HEK293 (cell line): ENCODE measurements around the gene PCLAF.

ENCODE experiments used
- CTCF ChIA-PET: fragments of 350-600 bp; formaldehyde crosslinking; extraction: SDS; loops from one replicate; lab custom pipeline; 2021; ENCODE audit warnings: antibody characterized with exemption; lab: Yijun Ruan, JAX
- POLR2A ChIA-PET: fragments of 300-600 bp; formaldehyde crosslinking; extraction: SDS; loops from one replicate; lab custom pipeline; 2020; ENCODE audit warnings: antibody characterized with exemption, inconsistent platforms; lab: Yijun Ruan, JAX
- H3K27ac ChIP-seq: fragments of 200-500 bp; sonication (Bioruptor generic); 2 replicates; pipeline ENCODE4 v1.5.1; 2014; ENCODE audit warnings: low read depth, low read length, control low read depth, inconsistent platforms; ENCODE audit errors: extremely low read depth
- H3K36me3 ChIP-seq, 2 experiments: fragments of 200-500 bp in 1 of 2; sonication (Bioruptor generic) in 1 of 2; 1 replicate in 1 of 2; 2 replicates in 1 of 2; pipeline ENCODE4 v1.5.1; 2014 to 2017; ENCODE audit warnings: inconsistent platforms in 2 of 2, low read length in 2 of 2; ENCODE audit not compliant: control insufficient read depth in 2 of 2, insufficient read depth in 1 of 2
- H3K4me1 ChIP-seq: fragments of 200-500 bp; sonication (Bioruptor generic); 2 replicates; pipeline ENCODE4 v1.5.1; 2014; ENCODE audit warnings: mild to moderate bottlenecking, low read length, inconsistent platforms; ENCODE audit not compliant: control insufficient read depth, insufficient read depth
- H3K4me3 ChIP-seq: 2 replicates; pipeline ENCODE4 v1.5.1; 2011; ENCODE audit warnings: low read depth, mild to moderate bottlenecking, control low read depth, low read length, moderate library complexity
- H3K9me3 ChIP-seq: fragments of 200-500 bp; sonication (Bioruptor generic); 2 replicates; pipeline ENCODE4 v1.5.1; 2014; ENCODE audit warnings: low read depth, low read length, inconsistent platforms; ENCODE audit not compliant: control insufficient read depth, insufficient read depth
- FEZF1 ChIP-seq: fragments of 450-650 bp; formaldehyde crosslinking; IDR thresholded peaks from 2 replicates; pipeline ENCODE4 v1.5.1; 2016; ENCODE audit warnings: missing biosample characterization, missing genetic modification characterization
- GLIS1 ChIP-seq: fragments of 450-650 bp; formaldehyde crosslinking; IDR thresholded peaks from 2 replicates; pipeline ENCODE4 v1.5.1; 2016; ENCODE audit warnings: missing biosample characterization, missing genetic modification characterization
- KLF1 ChIP-seq: fragments of 450-650 bp; formaldehyde crosslinking; IDR thresholded peaks from 2 replicates; pipeline ENCODE4 v1.5.1; 2016; ENCODE audit warnings: missing biosample characterization, missing genetic modification characterization
- KLF10 ChIP-seq: fragments of 450-650 bp; IDR thresholded peaks from 2 replicates; pipeline ENCODE4 v1.5.1; 2018; ENCODE audit warnings: missing biosample characterization, mild to moderate bottlenecking, missing genetic modification characterization
- KLF16 ChIP-seq: fragments of 450-650 bp; formaldehyde crosslinking; IDR thresholded peaks from 2 replicates; pipeline ENCODE4 v1.5.1; 2017; ENCODE audit warnings: missing biosample characterization, missing genetic modification characterization
- KLF7 ChIP-seq: fragments of 450-650 bp; formaldehyde crosslinking; IDR thresholded peaks from 2 replicates; pipeline ENCODE4 v1.5.1; 2016; ENCODE audit warnings: missing biosample characterization, missing genetic modification characterization, borderline replicate concordance
- PRDM1 ChIP-seq: fragments of 450-650 bp; formaldehyde crosslinking; IDR thresholded peaks from 2 replicates; pipeline ENCODE4; 2016; ENCODE audit warnings: missing biosample characterization, missing genetic modification characterization
- SCRT1 ChIP-seq: fragments of 450-650 bp; formaldehyde crosslinking; IDR thresholded peaks from 2 replicates; pipeline ENCODE4 v1.5.1; 2016; ENCODE audit warnings: missing biosample characterization, missing genetic modification characterization, borderline replicate concordance
- ZNF112 ChIP-seq: fragments of 450-650 bp; formaldehyde crosslinking; IDR thresholded peaks from 2 replicates; pipeline ENCODE4 v1.5.0; 2017; ENCODE audit warnings: missing biosample characterization, missing genetic modification characterization
- ZNF138 ChIP-seq: fragments of 450-650 bp; formaldehyde crosslinking; IDR thresholded peaks from 2 replicates; pipeline ENCODE4 v1.5.1; 2016; ENCODE audit warnings: missing biosample characterization, missing genetic modification characterization, borderline replicate concordance
- ZNF302 ChIP-seq: fragments of 450-650 bp; formaldehyde crosslinking; IDR thresholded peaks from 2 replicates; pipeline ENCODE4 v1.5.1; 2016; ENCODE audit warnings: missing biosample characterization, missing genetic modification characterization, low read depth
- ZNF311 ChIP-seq: fragments of 450-650 bp; formaldehyde crosslinking; IDR thresholded peaks from 2 replicates; pipeline ENCODE4 v1.5.1; 2017; ENCODE audit warnings: missing biosample characterization, missing genetic modification characterization, borderline replicate concordance
- ZNF324 ChIP-seq: fragments of 450-650 bp; formaldehyde crosslinking; IDR thresholded peaks from 2 replicates; pipeline ENCODE4 v1.5.1; 2016; ENCODE audit warnings: missing biosample characterization, missing genetic modification characterization
- ZNF37A ChIP-seq: fragments of 450-650 bp; IDR thresholded peaks from 2 replicates; pipeline ENCODE4 v1.5.1; 2018; ENCODE audit warnings: missing biosample characterization, missing genetic modification characterization
- ZNF544 ChIP-seq: fragments of 450-650 bp; formaldehyde crosslinking; IDR thresholded peaks from 2 replicates; pipeline ENCODE4 v1.5.0; 2017; ENCODE audit warnings: missing biosample characterization, missing genetic modification characterization
- ZNF571 ChIP-seq: fragments of 450-650 bp; formaldehyde crosslinking; IDR thresholded peaks from 2 replicates; pipeline ENCODE4 v1.5.0; 2017; ENCODE audit warnings: missing biosample characterization, missing genetic modification characterization
- ZNF600 ChIP-seq: fragments of 450-650 bp; formaldehyde crosslinking; IDR thresholded peaks from 2 replicates; pipeline ENCODE4 v1.5.1; 2016; ENCODE audit warnings: missing biosample characterization, missing genetic modification characterization
- ZNF610 ChIP-seq: fragments of 450-650 bp; formaldehyde crosslinking; IDR thresholded peaks from 2 replicates; pipeline ENCODE4 v1.5.1; 2016; ENCODE audit warnings: missing biosample characterization, missing genetic modification characterization, borderline replicate concordance
- ZNF624 ChIP-seq: fragments of 450-650 bp; formaldehyde crosslinking; IDR thresholded peaks from 2 replicates; pipeline ENCODE4 v1.5.1; 2017; ENCODE audit warnings: missing biosample characterization, missing genetic modification characterization
- ZNF654 ChIP-seq: fragments of 450-650 bp; formaldehyde crosslinking; IDR thresholded peaks from 2 replicates; pipeline ENCODE4 v1.5.1; 2016; ENCODE audit warnings: low read depth, missing biosample characterization, missing genetic modification characterization
- ZNF76 ChIP-seq: fragments of 450-650 bp; formaldehyde crosslinking; IDR thresholded peaks from 2 replicates; pipeline ENCODE4; 2016; ENCODE audit warnings: low read depth, missing biosample characterization, missing genetic modification characterization, borderline replicate concordance
- ZNF768 ChIP-seq: fragments of 450-650 bp; formaldehyde crosslinking; IDR thresholded peaks from 2 replicates; pipeline ENCODE4 v1.5.1; 2018; ENCODE audit warnings: missing biosample characterization, mild to moderate bottlenecking, missing genetic modification characterization
- ZNF791 ChIP-seq: fragments of 450-650 bp; formaldehyde crosslinking; IDR thresholded peaks from 2 replicates; pipeline ENCODE4 v1.5.1; 2016; ENCODE audit warnings: missing biosample characterization, missing genetic modification characterization
- ZSCAN16 ChIP-seq: fragments of 450-650 bp; formaldehyde crosslinking; IDR thresholded peaks from 2 replicates; pipeline ENCODE4 v1.5.1; 2016; ENCODE audit warnings: missing biosample characterization, missing genetic modification characterization
- TF ChIP-seq, protein P1 (sequence below): fragments of 450-650 bp; formaldehyde crosslinking; IDR thresholded peaks from 2 replicates; pipeline ENCODE4 v1.5.1; 2016; ENCODE audit warnings: missing biosample characterization, missing genetic modification characterization
- TF ChIP-seq, protein P2 (sequence below): fragments of 450-650 bp; formaldehyde crosslinking; IDR thresholded peaks from 2 replicates; pipeline ENCODE4 v1.5.0; 2017; ENCODE audit warnings: missing biosample characterization, missing genetic modification characterization, borderline replicate concordance
- TF ChIP-seq, protein P3 (sequence below): fragments of 450-650 bp; formaldehyde crosslinking; IDR thresholded peaks from 2 replicates; pipeline ENCODE4 v1.5.1; 2016; ENCODE audit warnings: missing biosample characterization, missing genetic modification characterization

Gene PCLAF

DNA sequence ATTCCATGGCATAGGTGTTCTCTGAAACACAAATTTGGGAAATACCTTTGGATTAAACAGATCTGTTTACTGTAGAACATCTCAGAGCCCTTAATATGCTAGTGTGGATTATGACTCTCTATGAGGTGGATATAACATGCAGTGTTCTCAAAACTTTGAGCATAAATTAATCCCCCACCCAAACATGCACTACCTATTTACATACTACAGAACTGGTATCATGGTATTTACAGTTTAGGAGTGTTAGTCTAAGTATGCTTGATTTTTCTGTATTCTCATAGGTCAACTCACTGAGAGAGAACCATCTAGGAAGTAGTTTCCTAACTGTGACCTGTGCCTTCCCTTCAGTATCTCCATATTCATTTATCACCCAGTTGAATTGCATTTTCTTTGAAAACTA, 48.2 kb upstream of the PCLAF start (continued):
- no peak for TF ChIP-seq ZNF311 (tag by site-specific recombination)
- TF ChIP-seq, protein P1, sequence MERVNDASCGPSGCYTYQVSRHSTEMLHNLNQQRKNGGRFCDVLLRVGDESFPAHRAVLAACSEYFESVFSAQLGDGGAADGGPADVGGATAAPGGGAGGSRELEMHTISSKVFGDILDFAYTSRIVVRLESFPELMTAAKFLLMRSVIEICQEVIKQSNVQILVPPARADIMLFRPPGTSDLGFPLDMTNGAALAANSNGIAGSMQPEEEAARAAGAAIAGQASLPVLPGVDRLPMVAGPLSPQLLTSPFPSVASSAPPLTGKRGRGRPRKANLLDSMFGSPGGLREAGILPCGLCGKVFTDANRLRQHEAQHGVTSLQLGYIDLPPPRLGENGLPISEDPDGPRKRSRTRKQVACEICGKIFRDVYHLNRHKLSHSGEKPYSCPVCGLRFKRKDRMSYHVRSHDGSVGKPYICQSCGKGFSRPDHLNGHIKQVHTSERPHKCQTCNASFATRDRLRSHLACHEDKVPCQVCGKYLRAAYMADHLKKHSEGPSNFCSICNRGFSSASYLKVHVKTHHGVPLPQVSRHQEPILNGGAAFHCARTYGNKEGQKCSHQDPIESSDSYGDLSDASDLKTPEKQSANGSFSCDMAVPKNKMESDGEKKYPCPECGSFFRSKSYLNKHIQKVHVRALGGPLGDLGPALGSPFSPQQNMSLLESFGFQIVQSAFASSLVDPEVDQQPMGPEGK, result no peak
- TF ChIP-seq KLF16, result no peak
- no peak for TF ChIP-seq SCRT1 (tag by site-specific recombination)

DNA sequence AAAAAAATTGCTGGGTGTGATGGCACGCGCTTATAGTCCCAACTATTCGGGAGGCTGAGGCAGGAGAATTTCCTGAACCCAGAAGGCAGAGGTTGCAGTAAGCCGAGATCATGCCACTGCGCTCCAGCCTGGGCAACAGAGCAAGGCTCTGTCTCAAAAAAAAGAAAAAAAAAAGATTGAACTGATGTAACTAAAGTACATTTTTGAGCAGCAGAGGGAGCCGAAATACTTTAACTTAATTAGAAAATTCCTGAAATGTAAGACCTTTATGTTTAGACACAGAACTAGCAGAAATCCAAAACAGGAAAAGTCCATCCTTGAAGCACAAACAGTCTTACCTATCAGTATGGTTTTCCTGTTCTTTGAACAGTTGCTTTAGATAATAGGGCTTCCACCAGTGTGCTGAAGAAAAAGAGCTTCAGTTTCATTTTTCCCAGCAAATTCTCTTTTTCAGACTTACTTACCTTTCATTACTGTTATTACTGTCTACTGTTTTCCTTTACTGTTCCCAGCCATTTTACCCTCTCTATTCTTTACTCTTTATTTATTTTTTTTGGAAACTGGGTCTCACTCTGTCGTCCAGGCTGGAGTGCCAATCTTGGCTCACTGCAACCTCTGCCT, 45.7 kb upstream of the PCLAF start:
- POLR2A ChIA-PET, result no interaction called here
- Histone ChIP-seq H3K36me3 (peaks cover 7 to 27% of the 10 kb centered on the region in 2 experiments; a peak in 2 of 3 replicates), H3K9me3 (no peaks in the 10 kb centered on the region)
- TF ChIP-seq PRDM1 (peak; percentile 84), KLF1 (tag by site-specific recombination) (no peak), ZNF112 (tag by site-specific recombination) (no peak), ZNF76 (no peak), ZNF654 (tag by site-specific recombination) (peak; percentile 53), ZNF544 (tag by site-specific recombination) (no peak), ZSCAN16 (no peak), ZNF324 (no peak), KLF7 (tag by site-specific recombination) (no peak), ZNF571 (tag by site-specific recombination) (no peak), ZNF791 (tag by site-specific recombination) (no peak), ZNF302 (tag by site-specific recombination) (no peak), ZNF624 (tag by site-specific recombination) (no peak), ZNF138 (tag by site-specific recombination) (no peak), ZNF600 (tag by site-specific recombination) (peak; percentile 66), ZNF610 (no peak)
- TF ChIP-seq, all 188 proteins: peak for 3
- Histone ChIP-seq H3K27ac (no peak overlapping the region), H3K4me1 (peaks cover 2% of the 10 kb centered on the region; the same call in 1 of the 2 replicates), H3K4me3 (no peak overlapping the region)
- CTCF ChIA-PET, result interaction anchor here (0.5 to 2.5 kb wide), 7 partner anchors 94 to 320 kb away, joined by 3 to 12 read pairs (median 4); no protein-coding TSS in a partner anchor

DNA sequence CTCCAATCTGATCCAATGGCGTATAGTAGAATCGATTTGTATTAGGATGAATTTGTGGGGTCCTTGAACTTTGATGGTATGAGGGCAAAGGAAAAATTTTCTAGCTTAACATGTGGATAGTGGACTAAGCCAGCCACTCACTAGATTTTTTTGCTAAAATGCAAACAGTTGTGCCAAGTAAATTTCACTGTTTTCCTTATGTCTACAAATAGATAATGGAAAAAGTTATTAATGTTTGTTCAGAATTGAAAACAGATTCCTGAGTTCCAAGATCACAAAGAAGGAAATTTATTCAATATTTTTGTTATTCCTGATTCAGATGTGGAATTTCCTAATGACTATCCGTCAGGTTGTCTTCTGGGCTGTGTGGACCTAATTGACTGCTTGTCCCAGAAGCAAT, 44.0 kb upstream of the PCLAF start:
- Histone ChIP-seq H3K36me3 (peaks cover 7 to 32% of the 10 kb centered on the region in 2 experiments; a peak in 2 of 3 replicates), H3K4me3 (no peak overlapping the region), H3K9me3 (no peaks in the 10 kb centered on the region), H3K4me1 (no peaks in the 10 kb centered on the region; the same call in 1 of the 2 replicates), H3K27ac (no peak overlapping the region)
- POLR2A ChIA-PET, result no interaction called here
- CTCF ChIA-PET, result interaction anchor here (2.5 kb wide), 1 partner anchor 256 kb away, joined by 12 read pairs; no protein-coding TSS in a partner anchor
- TF ChIP-seq, protein P2, sequence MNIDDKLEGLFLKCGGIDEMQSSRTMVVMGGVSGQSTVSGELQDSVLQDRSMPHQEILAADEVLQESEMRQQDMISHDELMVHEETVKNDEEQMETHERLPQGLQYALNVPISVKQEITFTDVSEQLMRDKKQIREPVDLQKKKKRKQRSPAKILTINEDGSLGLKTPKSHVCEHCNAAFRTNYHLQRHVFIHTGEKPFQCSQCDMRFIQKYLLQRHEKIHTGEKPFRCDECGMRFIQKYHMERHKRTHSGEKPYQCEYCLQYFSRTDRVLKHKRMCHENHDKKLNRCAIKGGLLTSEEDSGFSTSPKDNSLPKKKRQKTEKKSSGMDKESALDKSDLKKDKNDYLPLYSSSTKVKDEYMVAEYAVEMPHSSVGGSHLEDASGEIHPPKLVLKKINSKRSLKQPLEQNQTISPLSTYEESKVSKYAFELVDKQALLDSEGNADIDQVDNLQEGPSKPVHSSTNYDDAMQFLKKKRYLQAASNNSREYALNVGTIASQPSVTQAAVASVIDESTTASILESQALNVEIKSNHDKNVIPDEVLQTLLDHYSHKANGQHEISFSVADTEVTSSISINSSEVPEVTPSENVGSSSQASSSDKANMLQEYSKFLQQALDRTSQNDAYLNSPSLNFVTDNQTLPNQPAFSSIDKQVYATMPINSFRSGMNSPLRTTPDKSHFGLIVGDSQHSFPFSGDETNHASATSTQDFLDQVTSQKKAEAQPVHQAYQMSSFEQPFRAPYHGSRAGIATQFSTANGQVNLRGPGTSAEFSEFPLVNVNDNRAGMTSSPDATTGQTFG (tag by site-specific recombination), result no peak
- TF ChIP-seq FEZF1 (tag by site-specific recombination), result no peak
- TF ChIP-seq GLIS1 (tag by site-specific recombination), result no peak
- no peak for TF ChIP-seq ZNF768 (tag by site-specific recombination)
- TF ChIP-seq KLF10 (tag by site-specific recombination), result no peak
- TF ChIP-seq, protein P3, sequence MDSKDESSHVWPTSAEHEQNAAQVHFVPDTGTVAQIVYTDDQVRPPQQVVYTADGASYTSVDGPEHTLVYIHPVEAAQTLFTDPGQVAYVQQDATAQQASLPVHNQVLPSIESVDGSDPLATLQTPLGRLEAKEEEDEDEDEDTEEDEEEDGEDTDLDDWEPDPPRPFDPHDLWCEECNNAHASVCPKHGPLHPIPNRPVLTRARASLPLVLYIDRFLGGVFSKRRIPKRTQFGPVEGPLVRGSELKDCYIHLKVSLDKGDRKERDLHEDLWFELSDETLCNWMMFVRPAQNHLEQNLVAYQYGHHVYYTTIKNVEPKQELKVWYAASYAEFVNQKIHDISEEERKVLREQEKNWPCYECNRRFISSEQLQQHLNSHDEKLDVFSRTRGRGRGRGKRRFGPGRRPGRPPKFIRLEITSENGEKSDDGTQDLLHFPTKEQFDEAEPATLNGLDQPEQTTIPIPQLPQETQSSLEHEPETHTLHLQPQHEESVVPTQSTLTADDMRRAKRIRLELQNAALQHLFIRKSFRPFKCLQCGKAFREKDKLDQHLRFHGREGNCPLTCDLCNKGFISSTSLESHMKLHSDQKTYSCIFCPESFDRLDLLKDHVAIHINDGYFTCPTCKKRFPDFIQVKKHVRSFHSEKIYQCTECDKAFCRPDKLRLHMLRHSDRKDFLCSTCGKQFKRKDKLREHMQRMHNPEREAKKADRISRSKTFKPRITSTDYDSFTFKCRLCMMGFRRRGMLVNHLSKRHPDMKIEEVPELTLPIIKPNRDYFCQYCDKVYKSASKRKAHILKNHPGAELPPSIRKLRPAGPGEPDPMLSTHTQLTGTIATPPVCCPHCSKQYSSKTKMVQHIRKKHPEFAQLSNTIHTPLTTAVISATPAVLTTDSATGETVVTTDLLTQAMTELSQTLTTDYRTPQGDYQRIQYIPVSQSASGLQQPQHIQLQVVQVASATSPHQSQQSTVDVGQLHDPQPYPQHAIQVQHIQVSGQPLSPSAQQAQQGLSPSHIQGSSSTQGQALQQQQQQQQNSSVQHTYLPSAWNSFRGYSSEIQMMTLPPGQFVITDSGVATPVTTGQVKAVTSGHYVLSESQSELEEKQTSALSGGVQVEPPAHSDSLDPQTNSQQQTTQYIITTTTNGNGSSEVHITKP (tag by site-specific recombination), result no peak
- TF ChIP-seq ZNF37A, result no peak
